Kidney (tissue), 14 donors: ENCODE measurements around the gene FBXO17. TPM values are rescaled to one million over a fixed set of nuclear protein-coding genes. Genes with fewer than 3 reads are reported as not detected.
"Not testable (repeated sequence)": the region's sequence is repeated elsewhere in the genome, so short reads cannot be mapped to it uniquely, and the experiment has no call there.

Source experiments
- DNase-seq, 5 donors: peaks; one replicate each; pipeline ENCODE4 v3.0.0-alpha.2; 2013 to 2020
- FAIRE-seq: peaks from 2 replicates; lab custom pipeline; 2012; peaks lifted over from hg19 to GRCh38; lab: Jason Lieb, UNC
- H3K27ac ChIP-seq, 2 donors: one replicate each; pipeline ENCODE4 v1.7.0; 2013; ENCODE audit warnings: low read depth in 2 of 2, low read length in 2 of 2, inconsistent platforms in 1 of 2
- H3K27me3 ChIP-seq: one replicate; pipeline ENCODE4 v1.7.1; 2013; ENCODE audit warnings: low read length, inconsistent platforms; ENCODE audit not compliant: control insufficient read depth, insufficient read depth
- H3K36me3 ChIP-seq, 3 donors: one replicate each; pipeline versions ENCODE4 v1.7.0 to v1.7.1; 2013; ENCODE audit warnings: low read length in 3 of 3, control low read depth in 1 of 3, inconsistent platforms in 1 of 3; ENCODE audit not compliant: insufficient read depth in 3 of 3, control insufficient read depth in 2 of 3
- H3K4me1 ChIP-seq, 3 donors: one replicate each; pipeline versions ENCODE4 v1.7.0 to v1.7.1; 2013; ENCODE audit warnings: low read length in 3 of 3, inconsistent platforms in 1 of 3, low read depth in 1 of 3; ENCODE audit not compliant: control insufficient read depth in 2 of 3, insufficient read depth in 2 of 3
- H3K4me3 ChIP-seq, 3 donors: one replicate each; pipeline versions ENCODE4 v1.7.0 to v1.8.1; 2013; ENCODE audit warnings: low read length in 3 of 3, control low read depth in 1 of 3, inconsistent platforms in 1 of 3
- H3K9ac ChIP-seq, 3 donors: one replicate each; pipeline versions ENCODE4 v1.7.0 to v1.7.1; 2013; ENCODE audit warnings: low read length in 3 of 3, control low read depth in 1 of 3, inconsistent platforms in 1 of 3
- H3K9me3 ChIP-seq, 3 donors: one replicate each; pipeline versions ENCODE4 v1.7.0 to v1.7.1; 2013; ENCODE audit warnings: low read length in 3 of 3, control low read depth in 1 of 3, inconsistent platforms in 1 of 3; ENCODE audit not compliant: control insufficient read depth in 2 of 3, insufficient read depth in 1 of 3
- intact Hi-C: fragments of 100-400 bp; cut with DNase I; formaldehyde crosslinking; loops from one replicate; pipeline ENCODE4 v1.11.1; 2022
- polyA plus RNA-seq: library from polyadenylated mRNA; stranded (reverse); fragments of 350-450 nt; fragmentation: Illumina TruSeq; extraction: RNeasy Lipid Tissue Mini Kit (QIAGEN cat#74804); gene quantifications from one replicate; pipeline ENCODE4 v1.2.3, GENCODE V29; 2014; ENCODE audit warnings: low read depth, low replicate concordance; ENCODE audit not compliant: insufficient read depth
- total RNA-seq: library from RNA; stranded (reverse); fragmentation: NEBNext Ultra II Directional; extraction: Animal tissue kit (Norgen Biotek cat#: 25700); gene quantifications from one replicate; pipeline ENCODE4 v1.2.1, GENCODE V29; 2021
- TF ChIP-seq, protein P1 (sequence below): IDR thresholded peaks from 3 replicates; pipeline ENCODE4 v1.5.1; 2012; ENCODE audit warnings: mild to moderate bottlenecking, moderate library complexity, borderline replicate concordance; ENCODE audit not compliant: insufficient read depth; ENCODE audit errors: extremely low read depth
- donor health status: control.
- donor health status: control.
- donor health status: control.
- donor health status: control.
- donor health status: control.
- donor health status: DM: yes; HTN: yes; CAD: no.
- donor health status: Normal renal cell carcinoma (clear cell type).

Gene FBXO17
- total and polyA plus RNA-seq, 2 donors from 2014 or later = 32.3 to 44.3 TPM

DNA sequence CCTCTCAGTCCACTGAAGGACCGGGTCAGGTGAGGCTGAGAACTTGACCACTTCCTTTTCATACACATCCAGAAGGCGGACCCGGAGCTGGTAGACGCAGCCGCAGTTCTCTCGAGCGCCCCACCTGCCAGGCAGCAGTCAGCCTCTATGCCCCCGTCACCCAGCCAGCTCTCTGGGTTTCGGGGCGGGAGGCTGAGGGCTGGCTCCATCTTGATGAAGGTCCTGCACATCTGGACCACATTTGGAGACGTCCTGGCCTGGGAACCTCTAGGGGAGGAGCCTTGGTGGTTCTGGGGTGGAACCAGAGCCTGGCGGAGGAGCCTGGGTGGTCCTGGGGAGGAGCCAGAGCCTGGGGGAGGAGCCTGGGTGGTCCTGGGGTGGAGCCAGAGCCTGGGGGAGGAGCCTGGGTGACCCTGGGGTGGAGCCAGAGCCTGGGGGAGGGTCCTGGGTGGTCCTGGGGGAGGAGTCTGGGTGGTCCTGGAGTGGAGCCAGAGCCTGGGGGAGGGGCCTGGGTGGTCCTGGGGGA is 30.5 kb downstream of the FBXO17 start:
- peak in 1 of 5 donors; percentile 46 for DNase-seq
- intact Hi-C loops = no loop called here
- Histone ChIP-seq H3K4me1 (peaks cover 0 to 2% (median 0%) of the 10 kb centered on the region in 3 donors), H3K9ac (no peak overlapping the region), H3K9me3 (no peaks in the 10 kb centered on the region), H3K36me3 (peaks cover 3 to 16% (median 9%) of the 10 kb centered on the region in 3 donors), H3K4me3 (no peak overlapping the region), H3K27me3 (no peaks in the 10 kb centered on the region), H3K27ac (no peak overlapping the region)
- TF ChIP-seq, protein P1, sequence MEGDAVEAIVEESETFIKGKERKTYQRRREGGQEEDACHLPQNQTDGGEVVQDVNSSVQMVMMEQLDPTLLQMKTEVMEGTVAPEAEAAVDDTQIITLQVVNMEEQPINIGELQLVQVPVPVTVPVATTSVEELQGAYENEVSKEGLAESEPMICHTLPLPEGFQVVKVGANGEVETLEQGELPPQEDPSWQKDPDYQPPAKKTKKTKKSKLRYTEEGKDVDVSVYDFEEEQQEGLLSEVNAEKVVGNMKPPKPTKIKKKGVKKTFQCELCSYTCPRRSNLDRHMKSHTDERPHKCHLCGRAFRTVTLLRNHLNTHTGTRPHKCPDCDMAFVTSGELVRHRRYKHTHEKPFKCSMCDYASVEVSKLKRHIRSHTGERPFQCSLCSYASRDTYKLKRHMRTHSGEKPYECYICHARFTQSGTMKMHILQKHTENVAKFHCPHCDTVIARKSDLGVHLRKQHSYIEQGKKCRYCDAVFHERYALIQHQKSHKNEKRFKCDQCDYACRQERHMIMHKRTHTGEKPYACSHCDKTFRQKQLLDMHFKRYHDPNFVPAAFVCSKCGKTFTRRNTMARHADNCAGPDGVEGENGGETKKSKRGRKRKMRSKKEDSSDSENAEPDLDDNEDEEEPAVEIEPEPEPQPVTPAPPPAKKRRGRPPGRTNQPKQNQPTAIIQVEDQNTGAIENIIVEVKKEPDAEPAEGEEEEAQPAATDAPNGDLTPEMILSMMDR = no peak
- no peak for FAIRE-seq

DNA sequence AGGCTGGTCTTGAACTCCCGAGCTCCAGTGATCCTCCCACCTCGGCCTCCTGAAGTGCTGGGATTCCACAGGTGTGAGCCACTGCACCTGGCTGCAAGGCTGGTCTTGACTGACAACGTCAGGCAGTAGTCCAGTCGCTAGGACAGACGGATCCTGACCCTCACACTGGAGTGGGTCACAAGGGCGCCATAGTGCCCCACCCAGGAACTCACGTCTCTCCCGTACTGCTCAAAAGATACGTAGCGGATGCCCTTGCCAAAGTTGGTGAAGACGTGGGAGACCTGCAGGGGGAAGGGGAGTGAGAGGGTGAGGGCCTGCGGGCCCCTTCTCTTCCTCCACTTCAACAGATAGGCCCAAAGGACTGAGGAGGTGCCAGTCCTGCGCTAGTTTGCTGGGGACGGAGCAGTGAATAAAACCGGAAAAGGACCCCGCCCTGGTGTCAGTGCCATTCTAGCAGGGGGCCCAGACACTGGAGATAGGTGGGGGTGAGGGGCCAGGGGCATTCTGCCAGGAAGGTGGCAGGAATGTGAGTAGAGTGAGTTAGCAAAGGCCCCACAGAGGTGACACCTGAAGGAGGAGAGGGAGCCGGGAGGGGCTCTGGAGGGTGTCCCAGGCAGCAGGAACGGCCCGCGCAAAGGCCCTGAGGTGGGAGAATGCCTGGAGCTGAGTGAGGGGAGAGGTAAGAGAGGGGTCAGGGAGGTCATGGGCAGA is 32.9 kb downstream of the FBXO17 start:
- Histone ChIP-seq H3K4me1 (no peaks in the 10 kb centered on the region), H3K36me3 (peaks cover 3 to 16% (median 9%) of the 10 kb centered on the region in 3 donors), H3K27me3 (no peaks in the 10 kb centered on the region), H3K9ac (no peak overlapping the region), H3K9me3 (no peaks in the 10 kb centered on the region), H3K4me3 (no peak overlapping the region), H3K27ac (no peak overlapping the region)
- DNase-seq (peak in 1 of 5 donors; percentile 46), FAIRE-seq (no peak)
- intact Hi-C loops = no loop called here
- TF ChIP-seq, protein P1 = no peak

DNA sequence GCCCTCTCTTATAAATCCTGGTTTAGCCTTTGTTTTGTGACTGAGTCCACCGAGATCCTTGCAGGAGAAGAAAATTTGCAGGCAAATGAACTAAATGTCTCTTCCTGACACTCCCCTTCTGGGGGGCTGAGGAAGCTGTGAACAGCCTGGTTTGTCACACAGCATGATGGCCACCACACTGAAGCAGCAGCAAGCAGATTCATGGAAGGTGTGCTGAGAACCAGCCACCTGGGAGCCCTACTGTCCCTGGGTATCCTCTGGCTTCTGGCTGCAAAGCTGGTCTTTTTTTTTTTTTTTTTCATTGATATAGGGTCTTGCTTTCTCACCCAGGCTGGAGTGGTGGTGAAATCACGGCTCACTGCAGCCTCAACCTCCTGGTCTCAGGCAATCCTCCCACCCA is 33.6 kb downstream of the FBXO17 start:
- DNase-seq = no peak
- Histone ChIP-seq H3K36me3 (peaks cover 3 to 15% (median 9%) of the 10 kb centered on the region in 3 donors), H3K9me3 (no peaks in the 10 kb centered on the region), H3K27me3 (no peaks in the 10 kb centered on the region), H3K27ac (no peak overlapping the region), H3K9ac (no peak overlapping the region), H3K4me3 (no peak overlapping the region), H3K4me1 (no peaks in the 10 kb centered on the region)
- intact Hi-C loops = no loop called here
- TF ChIP-seq, protein P1 = no peak
- no peak for FAIRE-seq

DNA sequence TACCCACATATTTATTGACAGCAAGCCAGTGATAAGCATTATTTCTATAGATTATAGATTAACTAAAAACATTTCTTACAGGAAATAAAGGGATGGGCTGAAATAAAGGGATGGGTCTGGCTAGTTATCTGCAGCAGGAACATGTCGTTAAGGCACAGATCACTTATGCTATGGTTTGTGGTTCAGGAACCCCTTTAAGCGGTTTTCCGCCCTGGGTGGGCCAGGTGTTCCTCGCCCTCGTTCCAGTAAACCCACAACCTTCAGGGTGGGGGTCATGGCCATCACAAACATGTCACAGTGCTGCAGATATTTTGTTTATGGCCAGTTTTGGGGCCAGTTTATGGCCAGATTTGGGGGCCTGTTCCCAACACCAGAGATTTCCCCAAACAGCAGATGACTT is 34.1 kb downstream of the FBXO17 start:
- H3K36me3 ChIP-seq, DNase-seq, H3K4me1 ChIP-seq, H3K9ac ChIP-seq, intact Hi-C loops, FAIRE-seq, H3K27me3 ChIP-seq, H3K27ac ChIP-seq, H3K4me3 ChIP-seq, H3K9me3 ChIP-seq: not testable (repeated sequence)
